GM18511 (cell line): ENCODE data around the gene ZBTB43.
"Not testable (repeated sequence)": the region's sequence is repeated elsewhere in the genome, so short reads cannot be mapped to it uniquely, and the experiment has no call there.

Experiments
- ATAC-seq: cut with Tn5 transposase; IDR thresholded peaks from one replicate; pipeline ENCODE4 v1.9.1; 2021; ENCODE audit warnings: mild to moderate bottlenecking, moderate library complexity; ENCODE audit not compliant: unreplicated experiment

Gene ZBTB43

GRCh38 chr9:126804696-126805553, at the start of gene ZBTB43:
ZBTB43 (plus strand) TSS chr9:126805040; CDS start chr9:126832510, 27,470 bp downstream.
- ATAC-seq: peak; percentile 73

GRCh38 chr9:126755317-126755875, 49.4 kb upstream of the ZBTB43 start:
- ATAC-seq: no peak

- ATAC-seq: no peak
Measured at GRCh38 chr9:126756238-126756637, 48.6 kb upstream of the ZBTB43 start.

- ATAC-seq: no peak
Measured at GRCh38 chr9:126756876-126757415, 47.9 kb upstream of the ZBTB43 start.

- ATAC-seq: no peak
Measured at GRCh38 chr9:126758916-126759585, 45.8 kb upstream of the ZBTB43 start.

GRCh38 chr9:126761274-126761673, 43.6 kb upstream of the ZBTB43 start:
- ATAC-seq: no peak

GRCh38 chr9:126763130-126763764, 41.6 kb upstream of the ZBTB43 start:
- ATAC-seq: no peak

GRCh38 chr9:126773004-126773607, 31.7 kb upstream of the ZBTB43 start:
- ATAC-seq: no peak

GRCh38 chr9:126775926-126776325, 28.9 kb upstream of the ZBTB43 start:
- ATAC-seq: no peak

GRCh38 chr9:126777733-126778132, 27.1 kb upstream of the ZBTB43 start:
- no peak for ATAC-seq

- no peak for ATAC-seq
Measured at GRCh38 chr9:126778141-126778540, 26.7 kb upstream of the ZBTB43 start.

GRCh38 chr9:126778696-126779095, 26.1 kb upstream of the ZBTB43 start:
- not testable (repeated sequence) for ATAC-seq

- ATAC-seq: no peak
Measured at GRCh38 chr9:126781186-126782052, 23.4 kb upstream of the ZBTB43 start.

- ATAC-seq: no peak
Measured at GRCh38 chr9:126782053-126782388, 22.8 kb upstream of the ZBTB43 start.

GRCh38 chr9:126783949-126784348, 20.9 kb upstream of the ZBTB43 start:
- no peak for ATAC-seq

- ATAC-seq: no peak
Measured at GRCh38 chr9:126784401-126784800, 20.4 kb upstream of the ZBTB43 start.

- ATAC-seq: not testable (repeated sequence)
Measured at GRCh38 chr9:126784841-126785240, 20.0 kb upstream of the ZBTB43 start.

GRCh38 chr9:126788046-126788445, 16.8 kb upstream of the ZBTB43 start:
- no peak for ATAC-seq

- ATAC-seq: no peak
Measured at GRCh38 chr9:126788634-126789349, 16.0 kb upstream of the ZBTB43 start.
